Ovary (tissue), 3 donors: ENCODE measurements around the gene LSR.

Experiments
- CTCF ChIP-seq, 3 donors: fragments of 450-650 bp in 2 of 3; fragments of 200-600 bp in 1 of 3; IDR thresholded peaks; one replicate each; pipeline versions ENCODE4 v1.5.1 to v1.8.0; 2016 to 2022; ENCODE audit warnings: antibody characterized with exemption in 3 of 3, mild to moderate bottlenecking in 1 of 3
- EP300 ChIP-seq: sonication (generic); formaldehyde crosslinking; IDR thresholded peaks from one replicate; pipeline ENCODE4 v1.6.1; 2017; ENCODE audit warnings: antibody characterized with exemption
- POLR2A ChIP-seq: fragments of 450-650 bp; IDR thresholded peaks from one replicate; pipeline ENCODE4 v1.6.1; 2017; ENCODE audit warnings: antibody characterized with exemption, mild to moderate bottlenecking, moderate library complexity
- donor health status: DM: no; HTN: no; CAD: no.

GRCh38 chr19:35269438-35270117, 20.8 kb downstream of the LSR start:
- peak; percentile 44 to 83 (median 79) for TF ChIP-seq CTCF (IDR thresholded peaks at IDR 0.05)
- no peak for TF ChIP-seq EP300
- TF ChIP-seq POLR2A = no peak
